H1 (cell line): ENCODE data around the gene ALG14. TPM values are rescaled to one million over a fixed set of nuclear protein-coding genes. Genes with fewer than 3 reads are reported as not detected.

Source experiments
- CTCF ChIA-PET: fragments of 300-600 bp; sonication (Branson Sonifier 250); formaldehyde crosslinking; loops from one replicate; lab custom pipeline; 2021; ENCODE audit not compliant: partially characterized antibody; lab: Charles Lee
- POLR2A ChIA-PET: fragments of 300-600 bp; sonication (Branson Sonifier 250); formaldehyde crosslinking; loops from one replicate; lab custom pipeline; 2021; ENCODE audit warnings: inconsistent platforms; ENCODE audit not compliant: partially characterized antibody; lab: Charles Lee
- DNase-seq, 2 experiments: peaks; one replicate each; pipeline versions ENCODE4 v3.0.0 to v3.0.0-alpha.2; 2010 to 2022; ENCODE audit warnings: low spot score in 2 of 2, low read depth in 1 of 2, mixed read lengths in 1 of 2
- FAIRE-seq: peaks from 2 replicates; lab custom pipeline; 2011; peaks lifted over from hg19 to GRCh38; lab: Jason Lieb, UNC
- H2AFZ ChIP-seq: 2 replicates; pipeline ENCODE4 v1.8.1; 2012; ENCODE audit warnings: low read length, inconsistent platforms
- H2AK5ac ChIP-seq: 2 replicates; pipeline ENCODE4 v1.6.1; 2013; ENCODE audit warnings: low read depth, low read length
- H2BK120ac ChIP-seq: replicated peaks from 2 replicates; pipeline ENCODE3; 2013; ENCODE audit warnings: low read depth, low read length, inconsistent platforms
- H2BK12ac ChIP-seq: 2 replicates; pipeline ENCODE4 v1.6.1; 2013; ENCODE audit warnings: low read depth, low read length
- H2BK15ac ChIP-seq: 2 replicates; pipeline ENCODE4 v1.6.1; 2013; ENCODE audit warnings: low read length
- H2BK20ac ChIP-seq: 2 replicates; pipeline ENCODE4 v1.6.1; 2013; ENCODE audit warnings: low read length
- H2BK5ac ChIP-seq: 2 replicates; pipeline ENCODE4 v1.6.1; 2013; ENCODE audit warnings: low read depth, low read length
- H3K14ac ChIP-seq: 2 replicates; pipeline ENCODE4 v1.6.1; 2013; ENCODE audit warnings: inconsistent platforms; ENCODE audit not compliant: insufficient read length
- H3K18ac ChIP-seq: 2 replicates; pipeline ENCODE4 v1.6.1; 2013; ENCODE audit warnings: low read length; ENCODE audit errors: extremely low read depth
- H3K23ac ChIP-seq: 2 replicates; pipeline ENCODE4 v1.6.1; 2013; ENCODE audit warnings: inconsistent platforms; ENCODE audit not compliant: insufficient read length
- H3K23me2 ChIP-seq: 2 replicates; pipeline ENCODE4 v1.6.1; 2013; ENCODE audit warnings: low read depth, low read length
- H3K27ac ChIP-seq: 2 replicates; pipeline ENCODE4 v1.6.1; 2011; ENCODE audit warnings: low read depth, low read length, inconsistent platforms
- H3K27me3 ChIP-seq, 4 experiments: replicated peaks in 1 of 4; 1 replicate in 1 of 4; 2 replicates in 3 of 4; pipeline versions ENCODE4 v1.6.1 to v1.8.1; 2011 to 2013; ENCODE audit warnings: low read length in 3 of 4, mild to moderate bottlenecking in 3 of 4, inconsistent platforms in 2 of 4, mixed read lengths in 2 of 4, moderate library complexity in 1 of 4; ENCODE audit not compliant: control insufficient read depth in 3 of 4, insufficient read depth in 3 of 4; ENCODE audit errors: extremely low read depth in 1 of 4
- H3K36me3 ChIP-seq, 4 experiments: 2 replicates each; pipeline versions ENCODE4 v1.6.1 to v1.8.1; 2011 to 2013; ENCODE audit warnings: mild to moderate bottlenecking in 4 of 4, low read length in 3 of 4, moderate library complexity in 2 of 4, control low read depth in 1 of 4, inconsistent platforms in 1 of 4; ENCODE audit not compliant: insufficient read depth in 4 of 4, control insufficient read depth in 2 of 4
- H3K4ac ChIP-seq: replicated peaks from 2 replicates; pipeline ENCODE3; 2013; ENCODE audit warnings: low read length, low read depth, mixed read lengths, inconsistent platforms; ENCODE audit not compliant: insufficient read length
- H3K4me1 ChIP-seq, 4 experiments: replicated peaks in 1 of 4; 1 replicate in 1 of 4; 2 replicates in 3 of 4; pipeline versions ENCODE4 v1.6.1 to v1.8.1; 2011 to 2013; ENCODE audit warnings: low read length in 3 of 4, inconsistent platforms in 2 of 4, mixed read lengths in 1 of 4; ENCODE audit not compliant: insufficient read depth in 4 of 4, control insufficient read depth in 3 of 4
- H3K4me2 ChIP-seq, 2 experiments: 2 replicates each; pipeline versions ENCODE4 v1.6.1 to v1.8.1; 2011 to 2013; ENCODE audit warnings: low read depth in 2 of 2, low read length in 2 of 2, control low read depth in 1 of 2, inconsistent platforms in 1 of 2, mild to moderate bottlenecking in 1 of 2; ENCODE audit not compliant: insufficient read depth in 1 of 2
- H3K4me3 ChIP-seq, 4 experiments: fragments of 200-600, 300-600 bp in 1 of 4; sonication (generic), shearing (Covaris generic), sonication (Bioruptor Twin) in 1 of 4; 2 replicates each; pipeline versions ENCODE4 v1.5.1 to v1.8.1; 2011 to 2016; ENCODE audit warnings: low read length in 4 of 4, low read depth in 3 of 4, control low read depth in 2 of 4, inconsistent platforms in 2 of 4, mild to moderate bottlenecking in 2 of 4, mixed read lengths in 1 of 4, moderate library complexity in 1 of 4; ENCODE audit not compliant: insufficient read depth in 2 of 4; ENCODE audit errors: extremely low read depth in 1 of 4
- H3K56ac ChIP-seq: replicated peaks from 2 replicates; pipeline ENCODE3; 2013; ENCODE audit warnings: low read depth, mild to moderate bottlenecking, mixed read lengths, low read length, inconsistent platforms; ENCODE audit not compliant: insufficient read length
- H3K79me1 ChIP-seq: 2 replicates; pipeline ENCODE4 v1.6.1; 2013; ENCODE audit warnings: low read depth, low read length, control low read depth
- H3K79me2 ChIP-seq, 2 experiments: 2 replicates each; pipeline versions ENCODE4 v1.6.1 to v1.8.1; 2012 to 2013; ENCODE audit warnings: low read length in 2 of 2, mild to moderate bottlenecking in 2 of 2, inconsistent platforms in 1 of 2; ENCODE audit not compliant: insufficient read depth in 2 of 2, control insufficient read depth in 1 of 2
- H3K9ac ChIP-seq, 4 experiments: replicated peaks in 1 of 4; 1 replicate in 1 of 4; 2 replicates in 3 of 4; pipeline versions ENCODE4 v1.6.1 to v1.8.1; 2011 to 2013; ENCODE audit warnings: low read depth in 3 of 4, low read length in 3 of 4, control low read depth in 2 of 4, mild to moderate bottlenecking in 2 of 4, moderate library complexity in 2 of 4, inconsistent platforms in 1 of 4; ENCODE audit errors: extremely low read depth in 1 of 4
- H3K9me3 ChIP-seq, 2 experiments: 2 replicates each; pipeline versions ENCODE4 v1.6.1 to v1.8.1; 2012 to 2013; ENCODE audit warnings: mild to moderate bottlenecking in 2 of 2, moderate library complexity in 2 of 2, control low read depth in 1 of 2, inconsistent platforms in 1 of 2, low read depth in 1 of 2, low read length in 1 of 2, mixed read lengths in 1 of 2; ENCODE audit not compliant: insufficient read depth in 2 of 2
- H4K20me1 ChIP-seq, 2 experiments: replicated peaks in 1 of 2; 2 replicates each; pipeline versions ENCODE3 to v1.8.1; 2011 to 2013; ENCODE audit warnings: inconsistent platforms in 2 of 2, low read length in 2 of 2, mild to moderate bottlenecking in 1 of 2; ENCODE audit not compliant: insufficient read depth in 2 of 2, control insufficient read depth in 1 of 2
- H4K5ac ChIP-seq: 2 replicates; pipeline ENCODE4 v1.6.1; 2013; ENCODE audit warnings: low read length, low read depth, mixed read lengths, inconsistent platforms; ENCODE audit not compliant: insufficient read length
- H4K8ac ChIP-seq: 2 replicates; pipeline ENCODE4 v1.8.0; 2013; ENCODE audit warnings: mild to moderate bottlenecking, moderate library complexity, low read length, inconsistent platforms; ENCODE audit not compliant: insufficient read depth; ENCODE audit errors: extremely low read depth
- H4K91ac ChIP-seq: replicated peaks from 2 replicates; pipeline ENCODE3; 2013; ENCODE audit warnings: low read length, mixed read lengths, inconsistent platforms; ENCODE audit not compliant: insufficient read length
- CREB1 ChIP-seq: IDR thresholded peaks from 2 replicates; pipeline ENCODE4 v1.6.1; 2012; ENCODE audit warnings: inconsistent platforms
- JUN ChIP-seq: IDR thresholded peaks from 2 replicates; pipeline ENCODE4 v1.6.1; 2011; ENCODE audit warnings: low read depth, mild to moderate bottlenecking, improper control_type of control experiment, low read length
- SIX5 ChIP-seq: IDR thresholded peaks from 2 replicates; pipeline ENCODE4 v1.6.1; 2011; ENCODE audit warnings: mild to moderate bottlenecking, low read depth, low read length
- WGBS, 2 experiments: shearing (Covaris generic) in 1 of 2; methylation state at CpG; one replicate each; pipeline versions ENCODE4 v1.1.6 to v1.1.7; 2013 to 2015; ENCODE audit warnings: low lambda C conversion rate in 2 of 2, mixed read lengths in 2 of 2, inconsistent platforms in 1 of 2, low coverage in 1 of 2, missing lambda C conversion rate in 1 of 2; ENCODE audit not compliant: insufficient replicate concordance in 2 of 2, insufficient coverage in 1 of 2, insufficient read length in 1 of 2; ENCODE audit errors: extremely low coverage in 1 of 2, missing lambda C conversion rate in 1 of 2; 5-methylcytosine and 5-hydroxymethylcytosine counted together
- polyA plus RNA-seq, 7 experiments: library from polyadenylated mRNA; depleted of rRNA in 3 of 7; stranded (reverse) in 5 of 7; unstranded in 2 of 7; fragments of >200 nt in 5 of 7; fragments of 200-250 nt in 2 of 7; gene quantifications; 1 replicate in 5 of 7; 2 replicates in 1 of 7; 4 replicates in 1 of 7; pipeline versions ENCODE4 v1.2.1 to v1.2.3, GENCODE V29; 2011 to 2013; ENCODE audit warnings: missing spikeins in 2 of 7, mixed read lengths in 2 of 7
- total RNA-seq: library from RNA; stranded (reverse); fragmentation: NEBNext Ultra II Directional; extraction: Animal tissue kit (Norgen Biotek cat#: 25700); gene quantifications from 2 replicates; pipeline ENCODE4 v1.2.1, GENCODE V29; 2021

The ALG14 gene
- total and polyA plus RNA-seq, 2 of the 8 experiments (the other 6 are each of a cell fraction or from before 2014, with no cell fraction given): 0.95 to 1.3 TPM

- no peaks in the 10 kb centered on the region for H3K4me1 ChIP-seq
- H3K9ac ChIP-seq: no peak overlapping the region
- no peaks in the 10 kb centered on the region for H3K9me3 ChIP-seq
- no peak overlapping the region for H2BK12ac ChIP-seq
- no peak overlapping the region for H2BK5ac ChIP-seq
- H2BK120ac ChIP-seq: no peak overlapping the region
- H3K27ac ChIP-seq: no peak overlapping the region
- no peaks in the 10 kb centered on the region for H3K79me2 ChIP-seq
- no peak overlapping the region for H4K91ac ChIP-seq
- no peak overlapping the region for H2AK5ac ChIP-seq
- FAIRE-seq (no peak), DNase-seq (no peak)
- H2BK15ac ChIP-seq: no peak overlapping the region
- H3K23ac ChIP-seq: no peak overlapping the region
- H4K20me1 ChIP-seq: no peaks in the 10 kb centered on the region
- no peaks in the 10 kb centered on the region for H3K27me3 ChIP-seq
- ChIA-PET POLR2A (no interaction called here), CTCF (interaction anchor here (0.6 to 1.4 kb wide), 3 partner anchors 37 to 236 kb away, joined by 3 to 5 read pairs (median 4); no protein-coding TSS in a partner anchor)
- WGBS, 2 experiments: 97% methylated on average over 7 of the region's 7 CpGs; no CpG with 5 or more reads in 1 of the 2 experiments
- H3K36me3 ChIP-seq: no peaks in the 10 kb centered on the region
- H3K4me3 ChIP-seq: no peak overlapping the region
- H3K23me2 ChIP-seq: no peaks in the 10 kb centered on the region
- H3K14ac ChIP-seq: no peak overlapping the region
- no peak overlapping the region for H4K5ac ChIP-seq
- no peak overlapping the region for H2AFZ ChIP-seq
- no peak overlapping the region for H3K4me2 ChIP-seq
- H2BK20ac ChIP-seq: no peak overlapping the region
- no peaks in the 10 kb centered on the region for H3K79me1 ChIP-seq
- no peak overlapping the region for H3K4ac ChIP-seq
- no peak overlapping the region for H3K18ac ChIP-seq
- no peak overlapping the region for H3K56ac ChIP-seq
- no peak overlapping the region for H4K8ac ChIP-seq
- TF ChIP-seq CREB1 (no peak), JUN (no peak), SIX5 (no peak)
Measured at GRCh38 chr1:94961582-94961981, 111.2 kb downstream of the ALG14 start.
